Sciatic nerve (tissue), 2 donors: ENCODE data around the gene SCAP. TPM values are rescaled to one million over a fixed set of nuclear protein-coding genes. Genes with fewer than 3 reads are reported as not detected.
"Not testable (repeated sequence)": the region's sequence is repeated elsewhere in the genome, so short reads cannot be mapped to it uniquely, and the experiment has no call there.

Source experiments
- ATAC-seq: fragments of 200-7000 bp; cut with Tn5 transposase; one replicate; pipeline ENCODE4 v1.9.1; 2020; ENCODE audit warnings: mild to moderate bottlenecking, moderate library complexity
- DNase-seq: peaks from one replicate; pipeline ENCODE4 v3.0.0-alpha.2; 2020; ENCODE audit warnings: low spot score
- intact Hi-C: fragments of 100-400 bp; cut with DNase I; formaldehyde crosslinking; loops from one replicate; pipeline ENCODE4 v1.14.2; 2022
- total RNA-seq: library from RNA; stranded (reverse); fragmentation: NEBNext Ultra II Directional; extraction: Animal tissue kit (Norgen Biotek cat#: 25700); gene quantifications from one replicate; pipeline ENCODE4 v1.2.1, GENCODE V29; 2021
- donor health status: DM: no; HTN: no; CAD: no.
- donor health status: DM: no; HTN: no; CAD: no.

SCAP gene
- total RNA-seq, 1 donor from 2014 or later, result 64.6 TPM

DNA sequence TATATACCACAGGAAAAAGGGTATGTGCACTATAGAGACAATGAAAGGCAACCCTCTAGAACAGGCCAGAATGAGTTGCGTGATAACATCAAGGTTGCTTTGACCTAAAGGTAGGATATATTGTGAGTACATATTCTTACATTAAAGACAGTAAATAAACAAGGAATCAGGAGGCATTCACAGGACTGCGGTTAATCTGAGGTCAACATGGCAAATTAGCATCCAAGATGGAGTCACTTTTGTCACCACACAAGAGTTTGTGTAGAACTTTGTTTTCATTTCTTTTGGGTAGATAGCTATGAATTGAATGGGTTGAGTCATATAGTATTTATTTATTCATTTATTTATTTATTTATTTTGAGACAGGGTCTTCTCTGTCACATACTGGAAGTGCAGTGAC, 11.5 kb upstream of the SCAP start:
- DNase-seq (no peak), ATAC-seq (no peak)
- intact Hi-C loops, result no loop called here

DNA sequence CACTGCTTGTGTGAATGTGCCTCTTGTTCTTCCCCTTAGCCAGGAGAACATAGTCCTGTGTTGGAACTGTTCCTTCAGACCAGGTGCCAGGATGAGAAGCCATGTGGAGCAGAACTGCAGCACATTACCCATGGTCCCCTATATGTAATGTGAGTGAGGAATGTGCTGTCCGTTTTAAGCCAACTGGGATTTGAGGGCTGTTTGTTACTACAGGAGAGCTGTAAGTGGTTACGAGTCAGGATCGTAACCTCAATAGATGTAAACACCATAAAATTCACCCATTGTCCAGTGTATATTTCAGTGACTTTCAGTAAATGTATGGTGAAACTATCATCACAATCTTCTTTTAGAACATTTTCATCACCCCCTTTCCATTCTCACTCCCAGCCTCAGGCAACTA, 10.1 kb upstream of the SCAP start:
- ATAC-seq, result no peak
- intact Hi-C loops, result no loop called here

DNA sequence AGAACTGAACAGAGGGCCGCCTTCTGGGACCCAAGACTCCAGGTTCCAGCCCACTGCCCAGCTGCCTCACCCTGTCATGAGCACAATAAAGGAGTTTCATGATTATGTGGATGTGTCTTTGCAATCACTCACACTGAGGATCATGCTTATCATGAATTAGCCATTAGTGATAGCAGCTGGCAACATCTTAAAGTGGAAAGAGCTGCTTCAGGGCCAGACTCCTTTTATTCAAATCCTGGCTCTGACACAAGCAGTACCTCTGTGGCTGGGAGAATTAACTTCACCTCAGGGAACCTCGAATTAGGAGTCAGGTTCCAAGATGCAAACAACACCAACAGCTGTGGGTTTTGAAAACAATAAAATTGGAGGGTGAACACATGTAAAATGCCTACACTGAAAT, 6.6 kb upstream of the SCAP start:
- DNase-seq (no peak), ATAC-seq (no peak)
- intact Hi-C loops, result no loop called here

More for the DNA sequence above, 10.1 kb upstream of the SCAP start:
- no peak for DNase-seq

DNA sequence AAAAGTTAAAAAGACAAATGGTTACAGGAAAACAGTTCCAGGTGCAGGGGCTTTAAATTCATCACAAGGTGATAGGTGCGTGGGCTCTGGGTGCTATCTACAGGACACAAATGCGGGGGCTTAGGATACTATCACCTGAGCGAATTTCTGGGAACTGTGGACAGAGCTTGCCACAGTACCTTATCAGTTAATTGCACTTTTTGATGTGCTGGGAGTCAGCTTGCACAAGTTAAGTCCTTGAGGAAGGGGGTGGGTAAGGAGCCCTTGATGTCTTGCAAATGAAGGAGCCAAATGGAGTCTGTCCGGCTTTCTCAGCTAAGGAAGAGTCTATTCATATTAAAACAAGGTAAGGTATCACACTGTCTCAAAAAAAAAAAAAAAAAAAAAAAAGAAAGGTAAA, 6.0 kb upstream of the SCAP start:
- intact Hi-C loops, ATAC-seq, DNase-seq: not testable (repeated sequence)

DNA sequence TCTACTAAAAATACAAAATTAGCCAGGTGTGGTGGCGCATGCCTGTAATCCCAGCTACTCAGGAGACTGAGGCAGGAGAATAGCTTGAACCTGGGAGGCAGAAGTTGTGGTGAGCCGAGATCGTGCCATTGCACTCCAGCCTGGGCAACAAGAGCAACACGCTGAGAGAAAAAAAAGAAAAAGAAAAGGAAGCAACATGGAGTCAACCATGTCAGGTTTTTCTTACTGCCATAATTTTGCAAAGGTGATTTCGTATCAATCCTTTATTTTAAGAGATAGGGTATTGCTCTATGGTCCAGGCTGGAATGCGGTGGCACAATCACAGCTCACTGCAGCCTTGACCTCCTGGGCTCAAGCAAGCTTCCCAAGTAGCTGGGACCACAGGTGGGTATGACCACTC, 4.5 kb upstream of the SCAP start:
- DNase-seq, ATAC-seq, intact Hi-C loops: not testable (repeated sequence)

DNA sequence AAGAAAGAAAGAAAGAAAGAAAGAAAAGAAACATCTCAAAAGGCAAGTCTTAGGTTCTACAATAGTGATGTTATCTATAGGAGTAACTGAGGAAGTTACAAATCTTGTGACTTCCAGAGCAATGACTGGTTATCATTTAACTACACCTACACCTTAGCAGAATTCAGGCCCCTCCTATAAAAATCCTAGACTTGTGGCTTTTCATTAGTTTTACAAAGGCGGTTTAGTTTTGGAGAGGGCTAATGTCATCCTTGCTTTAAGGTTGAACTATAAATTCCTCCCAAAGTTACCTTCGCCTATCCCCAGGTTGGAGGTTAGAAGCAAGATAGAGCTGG, 4.1 kb upstream of the SCAP start:
- intact Hi-C loops, result loop anchor here (10.0 kb wide), 1 partner anchor 55 kb away; no protein-coding TSS in a partner anchor
- ATAC-seq (no peak), DNase-seq (no peak)

DNA sequence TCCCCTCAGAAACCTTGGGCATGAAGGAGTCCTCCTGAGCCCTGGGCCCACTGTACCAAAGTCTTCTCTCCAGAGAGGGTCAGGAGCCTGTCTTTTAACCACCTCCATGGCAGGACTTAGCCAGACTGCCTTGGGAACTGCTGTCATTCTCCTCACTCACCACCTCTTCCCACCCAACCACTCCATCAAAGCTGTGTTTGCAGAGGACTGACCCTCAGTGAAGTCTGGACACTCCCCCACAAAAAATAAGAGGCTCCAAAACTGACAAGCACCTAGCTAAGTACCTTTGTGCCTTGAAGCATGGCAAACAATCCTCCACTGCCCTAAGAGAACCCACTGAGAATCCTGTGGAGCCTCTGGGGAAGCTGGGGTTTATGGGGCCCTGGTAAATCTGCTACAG, 2.3 kb upstream of the SCAP start:
- intact Hi-C loops, result loop anchor here (10.0 kb wide), 1 partner anchor 53 kb away; no protein-coding TSS in a partner anchor
- ATAC-seq (no peak), DNase-seq (no peak)

DNA sequence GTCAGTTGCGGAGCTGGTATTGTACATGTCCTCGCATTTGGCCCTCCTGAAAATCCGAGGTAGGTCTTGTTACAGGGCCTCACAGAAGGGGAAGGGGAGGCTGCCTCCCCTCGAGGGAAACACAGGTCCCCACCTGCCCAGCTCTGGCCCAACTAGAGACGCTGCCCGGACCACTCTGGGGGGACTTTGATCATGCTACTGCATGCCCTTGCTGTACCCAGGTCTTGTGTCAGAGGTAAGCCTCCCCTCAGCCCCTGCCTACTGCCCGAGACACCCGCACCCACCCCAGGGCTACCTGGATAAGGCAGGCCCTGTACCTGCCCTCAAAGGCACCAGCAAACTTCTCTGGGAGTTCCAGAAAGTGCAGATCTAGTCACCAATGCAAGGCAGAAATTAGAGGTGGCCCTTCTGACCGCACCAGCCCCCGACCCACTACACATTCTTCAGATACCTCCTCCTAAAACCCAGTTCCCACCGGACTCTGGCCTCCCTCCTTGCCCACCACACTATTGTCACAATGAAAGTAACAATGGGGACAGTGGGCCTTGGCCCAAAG, 981 bp upstream of the SCAP start:
- intact Hi-C loops, result loop anchor here (10.0 kb wide), 1 partner anchor 52 kb away; no protein-coding TSS in a partner anchor

DNA sequence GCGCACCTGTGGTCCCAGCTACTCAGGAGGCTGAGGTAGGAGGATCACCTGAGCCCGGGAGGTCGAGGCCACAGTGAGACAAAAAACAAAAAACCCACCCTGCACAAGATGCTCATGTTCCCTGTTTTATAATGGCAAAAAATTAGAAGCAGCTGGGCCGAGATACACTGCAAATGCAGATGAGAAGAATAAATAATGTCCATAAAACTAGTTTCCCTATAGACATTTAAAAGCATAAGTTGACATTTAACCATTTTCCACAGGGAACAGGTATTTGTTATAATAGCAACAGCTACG, 537 bp upstream of the SCAP start:
- DNase-seq (no peak), ATAC-seq (no peak)
- intact Hi-C loops, result loop anchor here (10.0 kb wide), 1 partner anchor 51 kb away; no protein-coding TSS in a partner anchor

More for the DNA sequence above, 981 bp upstream of the SCAP start:
- no peak for DNase-seq
- no peak for ATAC-seq

DNA sequence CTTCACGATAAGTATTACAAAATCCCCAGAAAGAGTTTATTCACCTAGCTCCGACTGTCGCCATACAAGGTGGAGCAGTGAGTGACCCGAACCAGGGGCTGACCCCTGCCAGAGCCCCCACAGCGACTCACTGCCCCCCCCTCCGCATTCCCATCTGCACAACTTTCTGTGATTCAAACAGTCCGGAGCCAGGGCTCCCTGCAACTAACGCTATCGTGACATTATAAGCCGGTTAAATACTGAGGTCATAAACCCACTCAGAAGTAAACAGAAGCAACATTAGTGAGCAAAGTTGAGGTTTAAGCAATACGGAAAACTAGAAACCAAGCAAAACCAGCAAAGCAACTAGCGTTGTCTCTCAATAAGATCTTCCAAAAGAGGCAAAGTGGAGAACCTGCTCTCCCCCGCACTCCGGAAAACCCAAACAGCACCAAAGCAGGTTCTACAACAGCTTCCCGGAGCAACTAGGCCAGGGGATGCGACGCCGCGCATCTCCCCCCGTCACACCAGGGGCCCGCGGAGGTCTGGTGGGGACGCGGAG, 642 bp downstream of the SCAP start:
- DNase-seq, result no peak
- no peak for ATAC-seq
- intact Hi-C loops, result loop anchor here (10.0 kb wide), 1 partner anchor 50 kb away; no protein-coding TSS in a partner anchor

DNA sequence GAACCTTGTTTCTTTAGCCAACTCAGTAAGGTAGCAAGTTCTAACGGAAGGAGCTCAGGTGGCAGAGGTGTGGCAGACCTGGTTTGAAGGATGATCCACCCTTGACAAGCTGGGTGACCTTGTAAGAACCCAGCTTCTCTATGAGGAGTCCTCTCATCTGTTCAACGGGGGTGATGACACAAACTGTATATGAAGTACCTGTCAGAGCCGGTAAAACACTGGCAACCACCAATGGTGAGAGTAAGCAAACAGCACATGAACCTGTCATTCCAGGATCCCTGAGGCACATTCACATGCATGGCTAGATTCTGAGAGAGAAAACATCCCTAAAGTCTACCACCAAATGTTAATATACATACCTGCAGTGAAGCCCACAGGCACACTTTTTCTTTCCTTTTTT, 2.4 kb downstream of the SCAP start:
- DNase-seq (no peak), ATAC-seq (no peak)
- intact Hi-C loops, result loop anchor here (10.0 kb wide), 1 partner anchor 49 kb away; no protein-coding TSS in a partner anchor

DNA sequence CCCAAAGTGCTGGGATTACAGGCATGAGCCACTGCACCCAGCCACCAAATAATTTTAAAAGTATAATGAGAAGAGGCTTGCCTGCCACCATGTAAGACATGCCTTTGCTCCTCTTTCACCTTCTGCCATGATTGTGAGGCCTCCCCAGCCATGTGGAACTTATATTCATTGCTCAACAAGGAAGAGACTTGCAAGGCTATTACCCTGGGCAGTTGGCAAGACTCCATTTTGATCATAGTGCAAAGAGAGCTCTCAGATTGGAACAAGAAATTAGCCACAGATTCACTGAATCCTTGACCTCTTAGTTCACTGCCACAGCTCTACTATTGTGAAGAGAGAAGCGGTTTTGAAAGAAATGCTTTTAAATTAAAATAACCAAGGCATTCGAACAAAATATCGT, 6.1 kb downstream of the SCAP start:
- DNase-seq (no peak), ATAC-seq (no peak)
- intact Hi-C loops, result loop anchor here (10.0 kb wide), 1 partner anchor 45 kb away; no protein-coding TSS in a partner anchor

DNA sequence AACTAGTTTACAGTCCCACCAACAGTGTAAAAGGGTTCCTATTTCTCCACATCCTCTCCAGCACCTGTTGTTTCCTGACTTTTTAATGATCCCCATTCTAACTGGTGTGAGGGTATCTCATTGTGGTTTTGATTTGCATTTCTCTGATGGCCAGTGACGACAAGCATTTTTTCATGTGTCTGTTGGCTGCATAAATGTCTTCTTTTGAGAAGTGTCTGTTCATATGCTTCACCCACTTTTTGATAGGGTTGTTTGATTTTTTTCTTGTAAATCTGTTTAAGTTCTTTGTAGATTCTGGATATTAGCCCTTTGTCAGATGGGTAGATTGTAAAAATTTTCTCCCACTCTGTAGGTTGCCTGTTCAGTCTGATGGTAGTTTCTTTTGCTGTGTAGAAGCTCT, 7.4 kb downstream of the SCAP start:
- intact Hi-C loops, DNase-seq, ATAC-seq: not testable (repeated sequence)

DNA sequence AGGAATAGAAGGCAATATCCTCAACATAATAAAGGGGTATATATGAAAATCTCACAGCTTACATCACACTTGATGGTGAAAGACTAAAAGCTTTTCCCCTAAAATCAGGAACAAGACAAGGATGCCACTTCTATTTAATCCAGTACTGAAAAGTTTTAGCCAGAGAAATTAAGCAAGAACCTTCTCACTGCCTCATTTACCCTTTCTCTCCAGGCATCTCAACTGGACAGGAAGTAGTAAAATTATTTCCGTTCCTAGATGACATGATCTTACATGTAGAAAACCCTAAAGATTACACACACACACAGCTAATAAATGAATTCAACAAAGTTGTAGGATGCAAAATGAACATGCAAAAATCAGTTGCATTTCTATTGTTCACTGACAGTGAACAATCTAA, 11.2 kb downstream of the SCAP start:
- intact Hi-C loops, result no loop called here
- ATAC-seq, result no peak
- no peak for DNase-seq

DNA sequence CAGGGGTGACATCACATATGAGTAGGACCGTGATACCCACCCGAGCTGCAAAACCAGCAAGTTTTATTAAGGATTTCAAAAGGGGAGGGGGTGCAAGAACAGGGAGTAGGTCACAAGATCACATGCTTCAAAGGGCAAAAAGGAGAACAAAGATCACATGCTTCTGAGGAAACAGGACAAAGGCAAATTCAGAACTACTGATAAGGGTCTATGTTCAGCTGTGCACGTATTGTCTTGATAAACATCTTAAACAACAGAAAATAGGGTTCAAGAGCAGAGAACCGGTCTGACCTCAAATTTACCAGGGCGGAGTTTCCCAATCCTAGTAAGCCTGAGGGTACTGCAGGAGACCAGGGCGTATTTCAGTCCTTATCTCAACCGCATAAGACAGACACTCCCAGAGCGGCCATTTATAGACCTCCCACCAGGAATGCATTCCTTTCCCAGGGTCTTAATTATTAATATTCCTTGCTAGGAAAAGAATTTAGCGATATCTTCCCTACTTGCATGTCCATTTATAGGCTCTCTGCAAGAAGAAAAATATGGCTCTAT, 16.1 kb downstream of the SCAP start:
- intact Hi-C loops, result not testable (repeated sequence)

DNA sequence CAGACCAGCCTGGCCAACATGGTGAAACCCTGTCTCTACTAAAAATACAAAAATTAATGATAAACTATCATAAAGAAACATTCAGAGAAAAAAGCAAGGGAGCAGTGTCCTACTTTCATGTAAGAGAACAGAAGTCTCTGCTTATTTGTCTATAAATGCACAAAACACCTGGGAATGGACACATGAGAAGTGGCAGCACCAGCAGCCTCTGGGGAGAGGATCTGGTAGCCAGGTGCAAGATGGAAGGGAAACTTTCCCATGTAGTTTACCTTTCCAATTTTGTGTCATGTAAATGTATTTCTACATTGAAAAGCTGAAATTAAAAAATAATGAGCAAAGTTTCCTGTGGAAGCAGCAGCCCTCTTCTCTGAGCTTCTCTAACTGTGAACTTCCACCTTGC, 18.8 kb downstream of the SCAP start:
- no peak for ATAC-seq
- DNase-seq, result no peak
- intact Hi-C loops, result no loop called here

More for the DNA sequence above, 16.1 kb downstream of the SCAP start:
- not testable (repeated sequence) for DNase-seq, ATAC-seq

DNA sequence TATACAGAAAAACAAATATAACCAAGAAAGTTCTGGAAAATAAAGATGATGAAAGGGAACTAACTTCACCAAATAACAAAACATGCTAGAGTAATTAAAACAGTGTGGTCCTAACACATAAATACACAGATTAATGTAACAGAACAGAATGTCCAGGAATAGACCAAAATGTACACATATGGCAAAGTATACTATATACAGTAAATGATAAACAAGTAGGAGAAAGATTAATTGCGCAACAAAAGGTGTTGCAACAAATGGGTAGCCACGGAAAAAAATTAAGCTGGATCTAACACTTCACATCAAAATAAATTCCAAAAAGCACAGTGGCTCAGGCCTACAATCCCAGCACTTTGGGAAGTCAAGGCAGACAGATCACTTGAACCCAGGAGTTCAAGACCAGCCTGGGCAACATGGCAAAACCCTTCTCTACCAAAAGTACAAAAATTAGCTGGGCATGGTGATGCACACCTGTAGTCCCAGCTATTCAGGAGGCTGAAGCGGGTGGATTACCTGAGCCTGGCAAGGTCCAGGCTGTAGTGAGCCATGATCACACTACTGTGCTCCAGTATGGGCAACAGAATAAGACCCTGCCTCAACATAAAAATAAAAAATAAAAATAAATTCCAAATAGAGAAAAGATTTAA, 19.8 kb downstream of the SCAP start:
- peak; percentile 2 for DNase-seq
- ATAC-seq, result no peak
- intact Hi-C loops, result no loop called here

DNA sequence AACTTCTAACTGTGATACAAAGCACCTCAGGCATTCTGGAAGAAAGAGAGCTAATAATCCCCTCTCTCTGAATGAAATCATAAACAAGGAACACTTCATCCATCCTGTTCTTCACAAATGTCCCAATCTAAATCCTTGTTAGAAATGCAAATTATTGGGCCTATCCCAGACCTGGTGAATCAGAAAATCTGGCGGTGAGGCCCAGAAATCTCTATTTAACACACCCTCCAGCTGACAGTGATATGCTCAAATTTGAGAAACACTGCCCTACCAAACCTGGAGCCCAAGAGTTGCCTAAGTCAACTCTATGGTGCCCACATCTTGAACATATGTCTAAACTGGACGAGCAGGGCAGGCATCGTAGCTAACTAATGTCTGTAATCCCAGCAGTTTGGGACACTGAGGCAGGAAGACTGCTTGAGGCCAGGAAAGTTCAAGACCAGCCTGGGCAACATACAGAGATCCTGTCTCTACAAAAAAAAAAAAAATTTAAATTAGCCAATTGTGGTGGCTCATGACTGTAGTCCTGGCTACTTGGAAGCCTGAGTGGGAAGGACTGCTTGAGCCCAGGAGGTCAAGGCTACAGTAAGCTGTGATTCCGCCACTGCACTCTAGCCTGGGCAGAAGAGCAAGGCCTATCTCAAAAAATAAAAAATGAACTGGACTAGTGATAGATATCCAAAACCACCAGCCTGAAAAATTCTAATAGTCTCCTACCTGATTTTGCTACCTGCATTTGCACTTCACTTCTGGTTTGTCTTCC, 23.1 kb downstream of the SCAP start:
- no peak for ATAC-seq
- intact Hi-C loops, result no loop called here
- DNase-seq, result peak; percentile 12

DNA sequence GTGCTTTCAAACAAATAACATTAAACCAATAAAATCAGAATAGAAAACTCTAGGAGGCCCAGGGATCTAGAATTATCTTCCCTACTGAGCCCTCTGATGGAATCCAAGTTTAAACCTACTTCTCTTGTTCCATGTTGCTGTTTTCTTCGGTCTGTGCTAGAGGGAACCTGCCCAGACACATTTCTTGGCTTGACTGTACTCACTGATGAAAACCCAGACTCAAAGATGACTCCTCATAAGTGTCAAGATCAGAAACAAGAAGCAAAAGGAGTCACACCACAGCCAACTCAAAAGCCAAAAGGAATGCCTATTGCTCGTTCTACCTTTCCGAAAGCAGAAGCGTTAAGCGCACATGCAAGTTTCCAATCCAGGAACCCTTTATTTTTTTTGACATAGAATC, 31.6 kb downstream of the SCAP start:
- intact Hi-C loops, result no loop called here
- peak; percentile 2 for DNase-seq
- no peak for ATAC-seq

DNA sequence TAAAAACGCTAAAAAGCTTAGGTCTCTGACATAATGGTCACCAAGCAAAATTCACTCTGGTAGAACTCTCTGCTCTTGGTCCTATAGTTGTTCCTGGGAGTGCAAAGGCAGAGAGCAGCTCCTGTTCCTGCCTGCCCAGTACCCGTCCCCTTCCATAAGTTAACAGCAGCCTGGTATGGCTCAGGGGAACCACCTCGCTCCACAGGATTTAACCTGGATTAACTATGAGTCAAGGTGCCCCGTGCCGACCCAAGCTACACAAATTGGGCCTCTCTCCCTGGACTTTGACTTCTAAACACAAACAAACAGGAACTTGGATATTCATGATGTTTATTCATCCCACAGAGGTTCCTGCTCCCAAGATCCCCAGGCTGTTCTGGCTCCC, 32.1 kb downstream of the SCAP start:
- peak; percentile 49 for DNase-seq
- intact Hi-C loops, result no loop called here
- peak; percentile 54 for ATAC-seq
